Lower lobe of right lung (tissue), 2 donors: ENCODE measurements around the gene METTL6. TPM values are rescaled to one million over a fixed set of nuclear protein-coding genes. Genes with fewer than 3 reads are reported as not detected.

ENCODE experiments used
- ATAC-seq, 2 donors: fragments of 200-7000 bp; cut with Tn5 transposase; one replicate each; pipeline ENCODE4 v1.9.1; 2020 to 2022; ENCODE audit warnings: mild to moderate bottlenecking in 2 of 2, moderate library complexity in 2 of 2
- DNase-seq: peaks from one replicate; pipeline ENCODE4 v3.0.0-alpha.2; 2020
- H3K27ac ChIP-seq: fragments of 200-600 bp; one replicate; pipeline ENCODE4 v1.8.0; 2022
- H3K27me3 ChIP-seq: fragments of 200-600 bp; one replicate; pipeline ENCODE4 v1.8.0; 2022; ENCODE audit warnings: low read depth
- H3K36me3 ChIP-seq: fragments of 200-600 bp; one replicate; pipeline ENCODE4 v1.8.0; 2022; ENCODE audit warnings: mild to moderate bottlenecking
- H3K4me1 ChIP-seq: fragments of 200-600 bp; one replicate; pipeline ENCODE4 v1.8.0; 2022
- H3K4me3 ChIP-seq: fragments of 200-600 bp; one replicate; pipeline ENCODE4 v1.8.0; 2022; ENCODE audit warnings: mild to moderate bottlenecking
- H3K9me3 ChIP-seq: fragments of 200-600 bp; one replicate; pipeline ENCODE4 v1.8.0; 2022
- CTCF ChIP-seq: fragments of 200-600 bp; IDR thresholded peaks from one replicate; pipeline ENCODE4 v1.8.0; 2022; ENCODE audit warnings: antibody characterized with exemption, mild to moderate bottlenecking
- intact Hi-C: fragments of 100-400 bp; cut with DNase I; formaldehyde crosslinking; loops from one replicate; pipeline ENCODE4 v1.11.0; 2022
- total RNA-seq: library from RNA; stranded (reverse); fragmentation: NEBNext Ultra II Directional; extraction: Animal tissue kit (Norgen Biotek cat#: 25700); gene quantifications from one replicate; pipeline ENCODE4 v1.2.1, GENCODE V29; 2021
- donor health status: DM: no; HTN: yes; CAD: no; lungs with severe emphysema.

METTL6 gene
- total RNA-seq, 1 donor from 2014 or later: 18.1 TPM

GRCh38 chr3:15384510-15385237 is 42.7 kb downstream of the METTL6 start:
- H3K9me3 ChIP-seq: peaks cover 10% of the 10 kb centered on the region
- peaks cover 12% of the 10 kb centered on the region for H3K4me1 ChIP-seq
- H3K36me3 ChIP-seq: no peaks in the 10 kb centered on the region
- TF ChIP-seq CTCF: no peak
- H3K27ac ChIP-seq: no peak overlapping the region
- H3K27me3 ChIP-seq: no peaks in the 10 kb centered on the region
- DNase-seq (no peak), ATAC-seq (no peak)
- H3K4me3 ChIP-seq: no peak overlapping the region
- intact Hi-C loops: no loop called here

- H3K4me3 ChIP-seq: no peak overlapping the region
- intact Hi-C loops: no loop called here
- DNase-seq: no peak
- no peaks in the 10 kb centered on the region for H3K36me3 ChIP-seq
- H3K9me3 ChIP-seq: peaks cover 10% of the 10 kb centered on the region
- no peak overlapping the region for H3K27ac ChIP-seq
- no peak for ATAC-seq
- no peaks in the 10 kb centered on the region for H3K27me3 ChIP-seq
- H3K4me1 ChIP-seq: peaks cover 17% of the 10 kb centered on the region
- no peak for TF ChIP-seq CTCF
Observed at GRCh38 chr3:15382405-15382923, 44.9 kb downstream of the METTL6 start.

- TF ChIP-seq CTCF: no peak
- intact Hi-C loops: no loop called here
- Histone ChIP-seq H3K36me3 (no peaks in the 10 kb centered on the region), H3K9me3 (peaks cover 5% of the 10 kb centered on the region), H3K4me3 (no peak overlapping the region), H3K27ac (no peak overlapping the region), H3K27me3 (no peaks in the 10 kb centered on the region), H3K4me1 (peaks cover 12% of the 10 kb centered on the region)
- DNase-seq (no peak), ATAC-seq (no peak)
Observed at GRCh38 chr3:15380980-15381890, 46.1 kb downstream of the METTL6 start.

GRCh38 chr3:15377961-15378791 is 49.2 kb downstream of the METTL6 start:
- H3K36me3 ChIP-seq: no peaks in the 10 kb centered on the region
- peak; percentile 83 for TF ChIP-seq CTCF
- no peak overlapping the region for H3K4me3 ChIP-seq
- no peaks in the 10 kb centered on the region for H3K27me3 ChIP-seq
- intact Hi-C loops: loop anchor here (10.0 kb wide), 1 partner anchor 113 kb away; no protein-coding TSS in a partner anchor
- H3K4me1 ChIP-seq: peaks cover 5% of the 10 kb centered on the region
- H3K27ac ChIP-seq: peak overlapping the region; percentile 77
- ATAC-seq: peak; percentile 98
- peak; percentile 96 for DNase-seq
- H3K9me3 ChIP-seq: no peaks in the 10 kb centered on the region
